HepG2 (cell line): ENCODE results near the gene GRIN3B. TPM values are rescaled to one million over a fixed set of nuclear protein-coding genes. Genes with fewer than 3 reads are reported as not detected.

Experiments
- ATAC-seq: fragments of 200-7000 bp; cut with Tn5 transposase; 3 replicates; pipeline ENCODE4 v1.9.1; 2020; ENCODE audit warnings: mild to moderate bottlenecking, moderate library complexity
- BruUV-seq: library from RNA; stranded (reverse); fragments of 400-500 nt; replicated peaks from 2 replicates; lab custom pipeline; 2021; lab: Mats Ljungman, UMichigan
- CTCF ChIA-PET: fragments of 300-600 bp; formaldehyde crosslinking; extraction: SDS; loops from one replicate; lab custom pipeline; 2021; ENCODE audit warnings: low total read pairs, inconsistent platforms, low intra/inter-chr PET ratio; lab: Yijun Ruan, JAX
- POLR2A ChIA-PET: fragments of 350-600 bp; sonication (Branson Sonifier 250); formaldehyde crosslinking; loops from one replicate; lab custom pipeline; 2020; ENCODE audit warnings: antibody characterized with exemption, inconsistent platforms; lab: Yijun Ruan, JAX
- DNase-seq: peaks from one replicate; pipeline ENCODE4 v3.0.0-alpha.2; 2015; ENCODE audit warnings: low spot score
- FAIRE-seq: peaks from 3 replicates; lab custom pipeline; 2011; peaks lifted over from hg19 to GRCh38; lab: Jason Lieb, UNC
- H2AFZ ChIP-seq: one replicate; pipeline ENCODE4 v1.6.1; 2011; ENCODE audit warnings: low read length, inconsistent platforms
- H3K27ac ChIP-seq: fragments of 300-600 bp; 3 replicates; pipeline ENCODE4 v1.8.0; 2011; ENCODE audit warnings: mixed run types, mild to moderate bottlenecking, mixed read lengths, low read length, inconsistent platforms; ENCODE audit not compliant: insufficient read depth; ENCODE audit errors: extremely low read length
- H3K27me3 ChIP-seq, 2 experiments: fragments of 200-600 bp in 1 of 2; 2 replicates in 1 of 2; 3 replicates in 1 of 2; pipeline versions ENCODE4 v1.6.0 to v1.8.0; 2011; ENCODE audit warnings: low read length in 2 of 2, mild to moderate bottlenecking in 2 of 2, moderate library complexity in 2 of 2, inconsistent platforms in 1 of 2; ENCODE audit not compliant: insufficient read depth in 2 of 2, control insufficient read depth in 1 of 2
- H3K36me3 ChIP-seq, 2 experiments: fragments of 200-600 bp in 1 of 2; replicated peaks in 1 of 2; 2 replicates in 1 of 2; 3 replicates in 1 of 2; pipeline versions ENCODE4 v1.5.1 to v1.8.0; 2011; ENCODE audit warnings: low read length in 2 of 2, inconsistent platforms in 1 of 2; ENCODE audit not compliant: insufficient read depth in 2 of 2, control insufficient read depth in 1 of 2
- H3K4me1 ChIP-seq: 2 replicates; pipeline ENCODE4 v1.5.1; 2012; ENCODE audit warnings: low read length, inconsistent platforms; ENCODE audit not compliant: insufficient read depth
- H3K4me2 ChIP-seq: 2 replicates; pipeline ENCODE4 v1.6.0; 2011; ENCODE audit warnings: low read depth, low read length, inconsistent platforms
- H3K4me3 ChIP-seq, 3 experiments: fragments of 200-600 bp in 1 of 3; sonication (generic), shearing (Covaris generic) in 1 of 3; replicated peaks in 1 of 3; 2 replicates each; pipeline ENCODE4 v1.5.1; 2011 to 2016; ENCODE audit warnings: low read length in 3 of 3, inconsistent platforms in 2 of 3, low read depth in 2 of 3, mild to moderate bottlenecking in 2 of 3, control low read depth in 1 of 3, mixed read lengths in 1 of 3; ENCODE audit not compliant: insufficient read depth in 1 of 3
- H3K79me2 ChIP-seq: one replicate; pipeline ENCODE4 v1.6.1; 2011; ENCODE audit warnings: low read length, inconsistent platforms; ENCODE audit not compliant: insufficient read depth
- H3K9ac ChIP-seq: 2 replicates; pipeline ENCODE4 v1.6.0; 2011; ENCODE audit warnings: mild to moderate bottlenecking, low read depth, low read length, inconsistent platforms; ENCODE audit not compliant: insufficient read depth
- H3K9me3 ChIP-seq: 2 replicates; pipeline ENCODE4 v1.5.1; 2012; ENCODE audit warnings: mild to moderate bottlenecking, low read length
- H4K20me1 ChIP-seq: 2 replicates; pipeline ENCODE4 v1.6.0; 2011; ENCODE audit warnings: inconsistent platforms, mild to moderate bottlenecking, low read length, moderate library complexity; ENCODE audit not compliant: insufficient read depth
- AFF4 ChIP-seq: sonication (generic); formaldehyde crosslinking; IDR thresholded peaks from 2 replicates; pipeline ENCODE4 v1.4.0; 2020; ENCODE audit warnings: missing genetic modification reagents
- CBX5 ChIP-seq: sonication (generic); formaldehyde crosslinking; IDR thresholded peaks from 2 replicates; pipeline ENCODE4 v1.4.0; 2020; ENCODE audit warnings: missing genetic modification reagents, borderline replicate concordance
- NCOA1 ChIP-seq: sonication (generic); formaldehyde crosslinking; IDR thresholded peaks from 2 replicates; pipeline ENCODE4 v1.9.0; 2021; ENCODE audit warnings: missing genetic modification reagents
- PPARG ChIP-seq: conservative IDR thresholded peaks from 2 replicates; pipeline ENCODE4 v1.6.1; 2016; ENCODE audit warnings: missing biosample characterization, missing genetic modification reagents
- SMC3 ChIP-seq: IDR thresholded peaks from 2 replicates; pipeline ENCODE4 v1.6.1; 2011; ENCODE audit warnings: low read length, improper control_type of control experiment
- SMYD3 ChIP-seq: sonication (generic); formaldehyde crosslinking; IDR thresholded peaks from 2 replicates; pipeline ENCODE4 v1.8.1; 2023; ENCODE audit warnings: mild to moderate bottlenecking, missing genetic modification reagents
- STAG1 ChIP-seq: sonication (generic); formaldehyde crosslinking; IDR thresholded peaks from 2 replicates; pipeline ENCODE4 v1.4.0; 2020; ENCODE audit warnings: missing genetic modification reagents
- U2AF2 ChIP-seq: fragments of 200-400 bp; formaldehyde crosslinking; IDR thresholded peaks from 2 replicates; pipeline ENCODE4 v1.6.1; 2017; ENCODE audit warnings: low read depth, mild to moderate bottlenecking, low read length
- USF2 ChIP-seq, 2 experiments: sonication (generic) in 1 of 2; formaldehyde crosslinking in 1 of 2; IDR thresholded peaks; 2 replicates each; pipeline versions ENCODE4 v1.5.1 to v1.6.1; 2011 to 2020; ENCODE audit warnings: borderline replicate concordance in 1 of 2, low read depth in 1 of 2, low read length in 1 of 2, mild to moderate bottlenecking in 1 of 2, missing genetic modification reagents in 1 of 2, moderate library complexity in 1 of 2
- ZBTB38 ChIP-seq: sonication (generic); formaldehyde crosslinking; IDR thresholded peaks from 2 replicates; pipeline ENCODE4 v1.5.1; 2020; ENCODE audit warnings: mild to moderate bottlenecking, missing genetic modification reagents
- ZMYM2 ChIP-seq: sonication (generic); formaldehyde crosslinking; IDR thresholded peaks from 2 replicates; pipeline ENCODE4 v1.8.0; 2022; ENCODE audit warnings: mild to moderate bottlenecking, missing genetic modification reagents
- ZNF343 ChIP-seq: sonication (generic); formaldehyde crosslinking; IDR thresholded peaks from 2 replicates; pipeline ENCODE4 v1.4.0; 2020; ENCODE audit warnings: mild to moderate bottlenecking, missing genetic modification reagents
- ZNF687 ChIP-seq: sonication (generic); formaldehyde crosslinking; IDR thresholded peaks from 2 replicates; pipeline ENCODE4 v1.5.1; 2020; ENCODE audit warnings: mild to moderate bottlenecking, missing genetic modification reagents, moderate library complexity
- ZNF766 ChIP-seq: sonication (generic); formaldehyde crosslinking; IDR thresholded peaks from 2 replicates; pipeline ENCODE4 v1.5.0; 2020; ENCODE audit warnings: missing genetic modification reagents, borderline replicate concordance
- ZNF816 ChIP-seq: sonication (generic); formaldehyde crosslinking; IDR thresholded peaks from 2 replicates; pipeline ENCODE4 v1.8.0; 2022; ENCODE audit warnings: missing genetic modification reagents, mild to moderate bottlenecking, borderline replicate concordance
- WGBS: methylation state at CpG from one replicate; pipeline ENCODE4 v1.1.6; 2017; ENCODE audit warnings: low lambda C conversion rate; 5-methylcytosine and 5-hydroxymethylcytosine counted together
- in situ Hi-C: cut with HindIII; loops from 2 replicates; pipeline ENCODE4 v1.10.0; 2017; ENCODE audit warnings: low pct_unique_long_range_greater_than_20kb; ENCODE audit not compliant: extremely low pct_ligation_motif_present
- intact Hi-C: fragments of 100-400 bp; cut with micrococcal nuclease; formaldehyde crosslinking; loops from one replicate; pipeline ENCODE4 v1.10.0; 2022; ENCODE audit not compliant: unreplicated experiment
- polyA plus RNA-seq, 8 experiments: library from polyadenylated mRNA; depleted of rRNA in 3 of 8; stranded (reverse) in 7 of 8; unstranded in 1 of 8; fragments of >200 nt; fragmentation: Illumina TruSeq in 4 of 8; extraction: Trizol in 4 of 8; gene quantifications; 2 replicates each; pipeline versions ENCODE4 v1.2.1 to v1.2.3, GENCODE V29; 2011 to 2016; ENCODE audit warnings: low read depth in 4 of 8, missing spikeins in 1 of 8, mixed read lengths in 1 of 8; ENCODE audit not compliant: insufficient read depth in 1 of 8
- total RNA-seq, 5 experiments: library from RNA; depleted of rRNA; stranded (reverse); fragments of >200 nt; fragmentation: Illumina TruSeq; extraction: Trizol; gene quantifications; 2 replicates each; pipeline ENCODE4 v1.2.3, GENCODE V29; 2016; ENCODE audit warnings: low read depth in 1 of 5

Gene GRIN3B
- total and polyA plus RNA-seq, 2 of the 13 experiments (the other 11 are each of a cell fraction or from before 2014, with no cell fraction given): 0.07 to 0.20 TPM

GRCh38 chr19:970695-971094 is 29.5 kb upstream of the GRIN3B start:
- no peak overlapping the region for H3K4me3 ChIP-seq
- BruUV-seq: no TSS peak
- ChIA-PET CTCF (interaction anchor here (1.3 kb wide), 1 partner anchor 12 kb away, joined by 7 read pairs; no protein-coding TSS in a partner anchor), POLR2A (interaction anchor here (0.7 to 1.5 kb wide), 7 partner anchors 9 to 46 kb away, joined by 3 to 6 read pairs (median 4); no protein-coding TSS in a partner anchor)
- H4K20me1 ChIP-seq: no peaks in the 10 kb centered on the region
- DNase-seq (no peak), ATAC-seq (peak; percentile 13; the same call in 1 of the 3 replicates), FAIRE-seq (no peak)
- WGBS: over 99% methylated on average over 12 of the region's 14 CpGs
- no peak overlapping the region for H3K27ac ChIP-seq
- H3K4me1 ChIP-seq: no peaks in the 10 kb centered on the region
- intact Hi-C loops (no loop called here), in situ Hi-C loops (no loop called here)
- no peak overlapping the region for H3K4me2 ChIP-seq
- H3K9me3 ChIP-seq: no peaks in the 10 kb centered on the region
- H3K27me3 ChIP-seq: no peaks in the 10 kb centered on the region
- H3K9ac ChIP-seq: no peak overlapping the region
- no peaks in the 10 kb centered on the region for H3K79me2 ChIP-seq
- no peak overlapping the region for H2AFZ ChIP-seq
- peaks cover 32 to 44% of the 10 kb centered on the region in 2 experiments for H3K36me3 ChIP-seq
- TF ChIP-seq ZBTB38 (CRISPR knock-in tag) (no peak), ZNF816 (no peak), SMC3 (0 out of 2 replicates have a peak, but pooled peaks have one; percentile 19), ZNF343 (CRISPR knock-in tag) (no peak), U2AF2 (no peak), AFF4 (no peak), CBX5 (CRISPR knock-in tag) (peak; percentile 88; the same call in 1 of the 2 replicates), STAG1 (CRISPR knock-in tag) (peak; percentile 44), NCOA1 (CRISPR knock-in tag) (no peak), ZMYM2 (peak; percentile 72; the same call in 1 of the 2 replicates), SMYD3 (CRISPR knock-in tag) (no peak), PPARG (CRISPR knock-in tag) (no peak), ZNF687 (CRISPR knock-in tag) (peak; percentile 51), ZNF766 (CRISPR knock-in tag) (no peak), USF2 (IDR thresholded peaks at IDR 0.05; ENCODE audit: low read depth, low read length) (no peak), USF2 (CRISPR knock-in tag; IDR thresholded peaks at IDR 0.05; ENCODE audit: borderline replicate concordance) (no peak)
